ENCODE results near the gene SLC6A5.

SLC6A5 gene

GRCh38 chr11:20598492-20598891 is 916 bp upstream of the SLC6A5 start:
- DNase-seq = no peak
- Histone ChIP-seq H3K4me3 (ENCODE audit: low read depth, low read length) (no peak overlapping the region), H3K9me3 (ENCODE audit: severe bottlenecking) (peaks cover 4% of the 10 kb centered on the region), H3K27ac (no peak overlapping the region), H3K36me3 (no peaks in the 10 kb centered on the region), H3K27me3 (ENCODE audit: insufficient read depth, low read depth, severe bottlenecking) (no peaks in the 10 kb centered on the region)
- no peak for TF ChIP-seq CTCF (IDR thresholded peaks at IDR 0.05; ENCODE audit: low read depth, low read length)

DNA sequence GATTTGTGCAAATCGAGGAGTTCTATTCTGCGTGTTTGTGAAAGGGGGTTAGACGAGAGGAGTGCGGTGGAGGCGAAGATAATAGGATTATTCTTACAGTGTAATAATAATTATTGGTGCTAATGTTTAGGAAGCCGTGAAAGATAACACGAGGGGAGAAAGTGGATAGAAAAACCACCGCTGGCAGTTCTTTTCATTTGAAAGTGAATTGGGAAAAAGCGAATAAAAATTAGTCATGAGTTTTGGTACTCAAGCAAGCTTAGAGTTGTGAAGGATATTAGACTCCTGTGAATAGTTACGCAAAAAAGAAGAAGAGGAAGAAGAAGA is 575 bp downstream of the SLC6A5 start:
- Histone ChIP-seq H3K4me3 (ENCODE audit: low read depth, low read length) (no peak overlapping the region), H3K27ac (no peak overlapping the region), H3K36me3 (no peaks in the 10 kb centered on the region), H3K9me3 (ENCODE audit: severe bottlenecking) (peaks cover 4% of the 10 kb centered on the region), H3K27me3 (ENCODE audit: insufficient read depth, low read depth, severe bottlenecking) (no peaks in the 10 kb centered on the region)
- TF ChIP-seq CTCF (IDR thresholded peaks at IDR 0.05; ENCODE audit: low read depth, low read length) = no peak
- no peak for DNase-seq

DNA sequence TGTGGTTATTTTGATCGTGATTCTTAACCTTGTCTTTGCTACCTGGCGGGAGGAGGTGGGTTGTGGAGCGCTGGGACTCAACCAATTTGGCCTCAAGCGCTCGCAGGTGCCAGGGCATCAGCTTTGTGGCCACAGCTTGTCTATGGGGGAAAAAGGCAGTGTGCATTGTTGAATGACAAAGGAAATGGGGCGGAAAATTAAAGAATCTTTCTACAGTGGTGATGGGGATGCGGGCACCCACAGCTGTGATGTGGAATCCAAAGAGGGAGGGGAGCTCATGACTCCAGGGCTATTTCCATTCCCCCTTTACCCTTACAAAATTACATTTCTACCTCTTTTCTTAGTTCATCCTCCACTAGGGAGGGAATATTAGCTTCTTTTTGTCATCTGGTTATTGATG is 1.1 kb downstream of the SLC6A5 start:
- Histone ChIP-seq H3K4me3 (ENCODE audit: low read depth, low read length) (no peak overlapping the region), H3K36me3 (no peaks in the 10 kb centered on the region), H3K27ac (no peak overlapping the region), H3K27me3 (ENCODE audit: insufficient read depth, low read depth, severe bottlenecking) (no peaks in the 10 kb centered on the region), H3K9me3 (ENCODE audit: severe bottlenecking) (peaks cover 4% of the 10 kb centered on the region)
- TF ChIP-seq CTCF (IDR thresholded peaks at IDR 0.05; ENCODE audit: low read depth, low read length) = no peak
- no peak for DNase-seq

GRCh38 chr11:20601221-20601914 is 2.0 kb downstream of the SLC6A5 start:
- Histone ChIP-seq H3K4me3 (ENCODE audit: low read depth, low read length) (no peak overlapping the region), H3K9me3 (ENCODE audit: severe bottlenecking) (peaks cover 7% of the 10 kb centered on the region), H3K27ac (no peak overlapping the region), H3K27me3 (ENCODE audit: insufficient read depth, low read depth, severe bottlenecking) (no peaks in the 10 kb centered on the region), H3K36me3 (no peaks in the 10 kb centered on the region)
- no peak for TF ChIP-seq CTCF (IDR thresholded peaks at IDR 0.05; ENCODE audit: low read depth, low read length)
- DNase-seq = no peak

GRCh38 chr11:20604295-20604803 is 4.9 kb downstream of the SLC6A5 start:
- Histone ChIP-seq H3K27ac (no peak overlapping the region), H3K27me3 (ENCODE audit: insufficient read depth, low read depth, severe bottlenecking) (no peaks in the 10 kb centered on the region), H3K4me3 (ENCODE audit: low read depth, low read length) (no peak overlapping the region), H3K36me3 (no peaks in the 10 kb centered on the region), H3K9me3 (ENCODE audit: severe bottlenecking) (peaks cover 3% of the 10 kb centered on the region)
- TF ChIP-seq CTCF (IDR thresholded peaks at IDR 0.05; ENCODE audit: low read depth, low read length) = no peak
- no peak for DNase-seq
